ENCODE measurements around the gene TTLL7.
"Not testable (repeated sequence)": the region's sequence is repeated elsewhere in the genome, so short reads cannot be mapped to it uniquely, and the experiment has no call there.

The TTLL7 gene

GRCh38 chr1:83995649-83996048 lies 3.3 kb downstream of the TTLL7 start:
- DNase-seq (ENCODE audit: low read depth): no peak

- no peak for DNase-seq (ENCODE audit: low read depth)
Observed at GRCh38 chr1:83994111-83994510, 4.8 kb downstream of the TTLL7 start.

DNA sequence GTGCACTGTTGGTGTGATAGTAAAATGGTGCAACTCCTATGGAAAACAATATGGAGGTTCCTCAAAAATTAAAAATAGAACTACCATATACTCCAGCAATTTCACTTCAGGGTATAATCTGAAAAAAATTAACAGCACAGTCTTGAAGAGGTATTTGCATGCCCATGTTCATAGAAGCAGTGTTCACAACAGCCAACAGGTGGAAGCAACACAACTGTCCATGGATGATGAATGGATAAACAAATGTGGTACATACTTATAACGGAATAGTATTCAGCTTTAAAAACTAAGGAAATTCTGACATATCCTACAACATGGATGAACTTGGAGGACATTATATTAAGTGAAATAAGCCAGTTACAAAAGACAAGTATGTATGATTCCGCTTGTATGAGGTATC lies 8.2 kb downstream of the TTLL7 start:
- no peak for DNase-seq (ENCODE audit: low read depth)

GRCh38 chr1:83985048-83985447 lies 13.9 kb downstream of the TTLL7 start:
- no peak for DNase-seq (ENCODE audit: low read depth)

- DNase-seq (ENCODE audit: low read depth): not testable (repeated sequence)
Observed at GRCh38 chr1:83983918-83984317, 15.0 kb downstream of the TTLL7 start.

DNA sequence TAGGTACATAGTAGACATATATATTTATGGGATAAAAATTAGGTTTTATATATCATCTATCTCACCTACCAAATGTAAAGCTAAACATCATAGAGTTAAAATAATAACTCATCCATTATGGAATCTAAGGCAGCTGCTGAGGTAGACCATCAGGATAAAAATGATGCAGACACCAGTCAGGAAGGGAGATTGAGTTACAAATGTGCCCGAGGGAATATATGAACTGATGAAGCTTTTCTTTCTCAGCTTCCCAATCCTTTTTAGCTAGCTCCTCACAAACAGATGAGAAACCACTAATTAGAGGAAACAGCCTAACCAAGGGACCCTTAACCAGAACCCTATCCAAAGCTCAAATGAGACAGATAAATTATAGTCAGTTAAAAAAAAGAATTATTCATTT lies 20.9 kb downstream of the TTLL7 start:
- DNase-seq (ENCODE audit: low read depth): no peak

GRCh38 chr1:83976920-83977319 lies 22.0 kb downstream of the TTLL7 start:
- no peak for DNase-seq (ENCODE audit: low read depth)

GRCh38 chr1:83970802-83971201 lies 28.1 kb downstream of the TTLL7 start:
- DNase-seq (ENCODE audit: low read depth): no peak

- DNase-seq (ENCODE audit: low read depth): no peak
Observed at GRCh38 chr1:83970114-83970513, 28.8 kb downstream of the TTLL7 start.

DNA sequence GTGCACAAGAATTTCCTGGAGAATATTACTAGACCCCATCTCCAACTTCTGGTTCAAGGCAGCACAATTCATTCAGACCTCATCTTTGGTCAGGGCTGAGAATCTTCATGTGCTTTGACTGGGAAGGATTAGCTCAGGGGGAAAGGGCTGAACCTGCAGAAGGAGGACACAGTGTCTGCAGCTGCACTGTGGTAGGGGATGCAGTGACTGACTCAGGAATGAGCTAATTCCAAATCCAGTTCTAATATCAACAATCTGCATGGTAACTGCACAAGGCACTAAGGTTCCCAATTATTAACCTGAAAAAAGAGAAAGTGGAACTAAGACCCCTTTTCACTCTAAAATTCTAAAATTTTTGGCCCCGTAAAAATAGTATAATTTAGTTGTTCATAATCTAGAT lies 31.6 kb downstream of the TTLL7 start:
- DNase-seq (ENCODE audit: low read depth): no peak

DNA sequence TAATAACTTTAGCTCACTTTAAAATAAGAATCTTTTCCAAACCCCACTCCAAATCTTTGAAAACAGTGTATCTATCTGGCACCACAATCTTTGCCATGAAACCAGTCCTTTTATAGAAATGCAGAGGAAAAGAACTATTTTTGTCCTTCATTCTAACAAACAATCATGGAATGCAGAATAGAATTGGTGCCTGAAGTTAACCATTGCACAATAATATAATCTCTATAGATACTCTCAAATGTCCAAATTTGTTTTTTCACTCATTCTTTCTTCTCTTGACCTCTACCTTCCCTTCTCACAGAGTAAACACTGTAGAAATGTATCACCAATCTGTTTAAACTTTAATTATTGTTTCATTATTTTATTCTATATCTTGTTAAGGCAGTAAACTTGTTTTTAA lies 34.8 kb downstream of the TTLL7 start:
- DNase-seq (ENCODE audit: low read depth): no peak

- DNase-seq (ENCODE audit: low read depth): no peak
Observed at GRCh38 chr1:83961571-83962295, 37.2 kb downstream of the TTLL7 start.

DNA sequence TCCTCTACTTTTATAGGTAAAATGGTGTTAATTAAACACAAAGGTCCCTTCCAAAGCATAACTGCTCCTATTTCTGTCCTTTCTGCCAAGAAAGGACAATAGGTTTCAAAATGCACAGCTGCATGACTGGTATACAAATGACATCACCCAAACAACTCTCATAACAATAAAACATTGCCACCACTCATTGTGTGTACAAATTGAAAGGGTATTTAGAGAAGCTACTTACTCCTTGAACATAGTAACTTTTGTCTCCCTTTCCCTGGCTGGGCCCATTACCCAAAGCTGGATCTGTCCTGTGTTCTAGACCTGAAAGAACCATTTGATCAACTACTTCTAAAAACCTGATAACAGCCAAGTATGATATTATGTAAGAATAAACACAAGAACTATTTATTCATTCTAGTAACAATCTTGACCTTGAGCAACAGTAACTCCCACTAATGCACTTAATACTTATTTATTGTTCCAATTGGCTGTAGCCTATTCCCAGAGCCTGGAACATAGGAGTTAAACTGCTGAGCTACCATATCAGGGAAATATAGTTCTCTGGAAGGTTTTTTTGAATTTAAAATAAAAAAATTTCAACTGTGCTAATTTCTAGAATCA lies 38.2 kb downstream of the TTLL7 start:
- DNase-seq (ENCODE audit: low read depth): no peak

DNA sequence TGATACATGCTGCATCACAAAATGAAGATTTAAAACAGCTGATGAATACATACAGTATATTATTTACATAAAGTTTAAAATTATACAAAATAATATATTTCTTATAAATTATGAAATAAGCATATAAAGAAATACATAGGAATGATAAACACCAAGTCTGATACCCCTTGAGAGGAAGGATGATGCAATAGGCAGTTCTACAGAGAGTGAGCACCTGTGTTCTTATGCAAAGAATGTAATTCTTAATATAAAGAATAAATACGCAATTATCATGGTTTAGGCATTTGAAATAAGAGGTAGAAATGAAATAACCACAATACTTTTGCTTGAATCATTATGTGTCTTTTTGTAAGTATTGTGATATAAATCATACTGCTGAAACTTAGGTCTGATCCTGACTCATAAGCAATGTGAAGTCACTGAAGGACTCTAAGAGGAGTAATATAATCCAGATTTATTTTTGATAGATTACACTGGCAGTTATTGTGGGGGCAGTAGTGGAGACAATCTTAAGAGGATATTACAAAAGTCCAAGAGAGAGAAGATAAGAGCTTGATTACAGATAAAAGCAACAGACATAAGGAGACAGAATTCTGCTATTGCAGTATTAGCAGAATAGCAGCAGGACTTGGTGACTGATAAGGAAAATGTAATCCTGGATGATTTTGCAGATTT lies 39.0 kb downstream of the TTLL7 start:
- no peak for DNase-seq (ENCODE audit: low read depth)

- DNase-seq (ENCODE audit: low read depth): no peak
Observed at GRCh38 chr1:83958704-83959103, 40.2 kb downstream of the TTLL7 start.

- DNase-seq (ENCODE audit: low read depth): no peak
Observed at GRCh38 chr1:83954166-83954823, 44.6 kb downstream of the TTLL7 start.

DNA sequence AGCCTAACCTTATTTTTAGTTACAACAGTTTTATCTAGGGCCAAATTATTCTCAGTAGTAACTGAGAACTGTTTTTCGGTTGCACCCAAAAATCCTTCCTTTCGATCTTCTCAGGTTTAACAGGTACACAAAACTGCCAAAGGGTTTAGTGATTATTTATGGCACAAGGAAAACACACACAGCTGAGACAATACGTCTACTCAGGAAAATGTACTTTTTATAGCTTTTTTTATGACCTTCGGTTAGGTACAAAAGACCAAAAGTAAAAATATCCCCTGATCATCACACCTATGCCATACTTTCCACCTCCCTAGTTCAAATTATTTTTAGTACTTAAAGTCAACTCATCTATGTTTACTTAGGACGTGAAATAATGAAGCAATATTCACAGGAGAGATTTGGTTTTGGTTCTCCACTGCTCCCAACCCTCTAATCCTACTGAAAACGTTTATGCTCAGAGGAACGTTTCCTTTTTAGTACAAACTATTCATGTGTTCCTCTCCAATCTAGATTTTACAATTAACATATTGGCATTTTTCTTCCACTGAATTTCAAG lies 48.7 kb downstream of the TTLL7 start:
- no peak for DNase-seq (ENCODE audit: low read depth)

DNA sequence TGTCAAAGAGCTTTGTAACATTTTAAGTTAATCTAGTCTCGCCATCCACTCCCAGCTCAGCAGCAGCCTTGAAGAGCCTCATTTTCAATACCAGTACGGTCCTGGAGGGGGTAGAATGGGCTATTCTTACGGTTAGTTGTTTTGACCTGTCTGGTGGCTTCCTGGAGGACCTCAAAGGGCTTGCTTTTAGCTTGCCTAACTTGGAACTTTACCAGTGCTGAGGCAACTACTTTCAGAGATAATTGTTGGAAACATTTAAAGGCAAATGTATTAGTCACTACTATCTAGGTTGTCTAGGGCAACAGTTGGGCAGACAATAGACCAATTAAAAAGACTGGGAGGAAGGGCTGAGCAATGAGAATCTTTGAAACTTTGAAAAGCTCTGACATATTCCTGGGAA lies 56.0 kb downstream of the TTLL7 start:
- DNase-seq (ENCODE audit: low read depth): no peak

GRCh38 chr1:83934550-83934949 lies 64.4 kb downstream of the TTLL7 start:
- DNase-seq (ENCODE audit: low read depth): no peak

- no peak for DNase-seq (ENCODE audit: low read depth)
Observed at GRCh38 chr1:83932693-83933092, 66.2 kb downstream of the TTLL7 start.

DNA sequence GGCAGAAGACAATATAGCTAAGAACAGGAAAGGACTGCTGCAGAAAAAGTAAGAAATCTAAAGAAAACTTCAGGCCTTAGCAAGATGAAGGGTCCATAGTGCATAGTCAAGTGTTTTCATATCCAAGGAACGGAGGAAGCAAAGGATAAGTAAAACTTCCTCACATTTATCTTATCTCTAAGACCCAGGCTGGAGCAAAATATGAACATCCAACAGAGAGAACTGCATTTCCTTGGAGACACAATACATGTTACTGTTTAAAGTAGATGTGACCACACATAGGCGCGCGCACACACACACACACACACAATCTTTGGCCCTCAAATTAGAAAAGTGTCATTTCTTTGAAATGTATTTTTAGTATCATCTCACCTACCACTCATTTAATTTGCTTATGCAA lies 66.7 kb downstream of the TTLL7 start:
- DNase-seq (ENCODE audit: low read depth): no peak

DNA sequence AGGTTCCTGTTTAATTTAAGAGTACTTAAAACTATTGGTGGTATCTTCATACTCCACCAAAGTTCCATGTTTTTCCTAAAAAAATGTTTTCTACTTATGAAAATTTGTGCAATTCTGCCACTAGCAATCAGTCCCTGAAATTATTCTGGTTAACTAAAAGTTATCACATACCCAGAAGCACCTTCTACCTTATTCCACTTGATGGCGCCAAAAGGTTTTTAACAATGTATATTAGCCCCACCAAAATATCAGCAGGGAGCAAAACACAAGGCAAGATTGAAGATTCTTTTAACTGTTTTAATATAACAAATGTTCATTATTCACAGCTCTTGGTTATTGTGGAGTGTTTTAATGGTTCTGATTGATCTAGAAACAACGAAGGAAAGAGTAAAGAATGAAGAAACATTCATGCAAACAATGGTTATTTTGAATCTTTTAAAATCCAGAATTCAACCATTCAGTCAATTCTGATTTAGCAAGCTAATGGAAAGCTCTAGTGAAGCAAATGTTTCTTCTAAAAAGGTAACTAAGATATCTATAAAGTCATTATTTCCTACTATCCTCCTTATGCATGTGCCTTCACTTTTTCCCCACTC lies 67.2 kb downstream of the TTLL7 start:
- DNase-seq (ENCODE audit: low read depth): no peak
